Spleen (tissue), 11 donors: ENCODE measurements around the gene ADRB1. TPM values are rescaled to one million over a fixed set of nuclear protein-coding genes. Genes with fewer than 3 reads are reported as not detected.

ENCODE experiments used
- DNase-seq: peaks from one replicate; pipeline ENCODE4 v3.0.0-alpha.2; 2020
- H3K27ac ChIP-seq, 8 donors: fragments of 200-600 bp; sonication (generic) in 7 of 8; 1 replicate in 4 of 8; 2 replicates in 4 of 8; pipeline versions ENCODE4 v1.5.0 to v1.8.0; 2016 to 2021; ENCODE audit warnings: inconsistent platforms in 4 of 8, mild to moderate bottlenecking in 4 of 8, moderate library complexity in 1 of 8
- H3K27me3 ChIP-seq, 7 donors: fragments of 200-600 bp; sonication (generic) in 6 of 7; replicated peaks in 1 of 7; 1 replicate in 4 of 7; 2 replicates in 3 of 7; pipeline versions ENCODE4 v1.5.0 to v1.8.0; 2016 to 2021; ENCODE audit warnings: inconsistent platforms in 3 of 7, mild to moderate bottlenecking in 1 of 7
- H3K36me3 ChIP-seq, 6 donors: fragments of 200-600 bp; sonication (generic) in 5 of 6; 1 replicate in 4 of 6; 2 replicates in 2 of 6; pipeline versions ENCODE4 v1.5.0 to v1.8.0; 2016 to 2021; ENCODE audit warnings: inconsistent platforms in 2 of 6
- H3K4me1 ChIP-seq, 6 donors: fragments of 200-600 bp; sonication (generic) in 5 of 6; 1 replicate in 3 of 6; 2 replicates in 3 of 6; pipeline versions ENCODE4 v1.5.0 to v1.8.0; 2016 to 2021; ENCODE audit warnings: inconsistent platforms in 3 of 6
- H3K4me3 ChIP-seq, 8 donors: fragments of 200-600 bp; sonication (generic) in 7 of 8; 1 replicate in 4 of 8; 2 replicates in 4 of 8; pipeline versions ENCODE4 v1.5.0 to v1.8.0; 2016 to 2021; ENCODE audit warnings: inconsistent platforms in 4 of 8, mild to moderate bottlenecking in 4 of 8, moderate library complexity in 2 of 8
- H3K9me3 ChIP-seq, 8 donors: fragments of 200-600 bp; sonication (generic) in 7 of 8; 1 replicate in 4 of 8; 2 replicates in 4 of 8; pipeline versions ENCODE4 v1.5.0 to v1.8.0; 2016 to 2021; ENCODE audit warnings: inconsistent platforms in 4 of 8
- POLR2A ChIP-seq, 3 donors: fragments of 450-650 bp; IDR thresholded peaks; one replicate each; pipeline ENCODE4 v1.5.1; 2017; ENCODE audit warnings: antibody characterized with exemption in 3 of 3, mild to moderate bottlenecking in 1 of 3
- POLR2AphosphoS5 ChIP-seq, 3 donors: sonication (generic); formaldehyde crosslinking; IDR thresholded peaks; one replicate each; pipeline ENCODE4 v1.5.1; 2017; ENCODE audit warnings: antibody characterized with exemption in 3 of 3
- WGBS, 5 donors: extraction: QIAGEN DNeasy Blood & Tissue Kit in 3 of 5; methylation state at CpG; one replicate each; pipeline versions ENCODE4 v1.1.5 to v1.1.7; 2013 to 2018; 5-methylcytosine and 5-hydroxymethylcytosine counted together
- intact Hi-C: fragments of 100-400 bp; cut with DNase I; formaldehyde crosslinking; loops from one replicate; pipeline ENCODE4 v1.15.0; 2023; ENCODE audit warnings: low total_unique reads
- polyA plus RNA-seq, 3 donors: library from polyadenylated mRNA; stranded (reverse); fragments of 200-250 nt; gene quantifications; one replicate each; pipeline ENCODE4 v1.2.1, GENCODE V29; 2013
- total RNA-seq, 7 donors: library from RNA; depleted of rRNA in 3 of 7; stranded (reverse); fragments of >200 nt in 3 of 7; fragmentation: NEBNext Ultra II Directional in 4 of 7; extraction: Animal tissue kit (Norgen Biotek cat#: 25700) in 4 of 7; gene quantifications; one replicate each; pipeline versions ENCODE4 v1.1.0 to v1.2.1, GENCODE V29; 2016 to 2021
- TF ChIP-seq, protein P1 (sequence below), 11 experiments: fragments of 200-600 bp in 7 of 11; fragments of 450-650 bp in 4 of 11; sonication (generic) in 4 of 11; IDR thresholded peaks in 8 of 11; conservative IDR thresholded peaks in 3 of 11; 1 replicate in 7 of 11; 2 replicates in 4 of 11; pipeline versions ENCODE4 v1.4.0 to v1.8.0; 2016 to 2021; ENCODE audit warnings: antibody characterized with exemption in 11 of 11, inconsistent platforms in 4 of 11, mild to moderate bottlenecking in 1 of 11
- donor health status: healthy with polysubstance abuse.
- donor health status: DM: no; HTN: no; CAD: no; lungs with moderate emphysema.
- donor health status: DM: no; HTN: no; CAD: no.
- donor health status: Bipolar disorder and iron deficiency.
- donor health status: healthy.
- donor health status: DM: no; HTN: no; CAD: no.
- donor health status: DM: yes; HTN: yes; CAD: no.

ADRB1 gene
- total and polyA plus RNA-seq, 10 donors: 0.47 to 4.8 (median 2.4) TPM

DNA sequence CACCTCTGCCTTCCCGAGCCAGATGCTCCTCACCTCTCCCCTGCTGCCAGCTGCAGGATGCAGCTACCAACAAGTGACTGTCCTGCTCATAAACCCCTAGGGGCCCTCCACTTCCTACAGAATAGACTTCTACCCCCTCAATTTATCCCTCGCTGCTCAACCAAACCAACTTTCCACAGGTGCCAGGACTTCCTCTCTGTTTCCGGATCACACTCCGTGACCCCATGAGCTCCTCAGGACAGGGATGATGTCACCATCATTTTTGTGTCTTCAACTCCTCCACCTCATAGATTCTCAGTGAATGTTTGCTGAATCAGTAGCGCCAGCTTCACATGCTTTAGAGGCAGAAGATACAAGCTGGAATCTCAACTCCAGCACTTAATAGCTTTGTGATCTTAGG, 25.8 kb upstream of the ADRB1 start:
- Histone ChIP-seq H3K27me3 (no peaks in the 10 kb centered on the region), H3K4me1 (peaks cover 0 to 7% (median 0%) of the 10 kb centered on the region in 6 donors), H3K9me3 (peaks cover 0 to 10% (median 7%) of the 10 kb centered on the region in 8 donors), H3K4me3 (no peak overlapping the region), H3K36me3 (no peaks in the 10 kb centered on the region), H3K27ac (no peak overlapping the region)
- intact Hi-C loops: no loop called here
- TF ChIP-seq POLR2AphosphoS5 (IDR thresholded peaks at IDR 0.05): no peak
- TF ChIP-seq, protein P1, sequence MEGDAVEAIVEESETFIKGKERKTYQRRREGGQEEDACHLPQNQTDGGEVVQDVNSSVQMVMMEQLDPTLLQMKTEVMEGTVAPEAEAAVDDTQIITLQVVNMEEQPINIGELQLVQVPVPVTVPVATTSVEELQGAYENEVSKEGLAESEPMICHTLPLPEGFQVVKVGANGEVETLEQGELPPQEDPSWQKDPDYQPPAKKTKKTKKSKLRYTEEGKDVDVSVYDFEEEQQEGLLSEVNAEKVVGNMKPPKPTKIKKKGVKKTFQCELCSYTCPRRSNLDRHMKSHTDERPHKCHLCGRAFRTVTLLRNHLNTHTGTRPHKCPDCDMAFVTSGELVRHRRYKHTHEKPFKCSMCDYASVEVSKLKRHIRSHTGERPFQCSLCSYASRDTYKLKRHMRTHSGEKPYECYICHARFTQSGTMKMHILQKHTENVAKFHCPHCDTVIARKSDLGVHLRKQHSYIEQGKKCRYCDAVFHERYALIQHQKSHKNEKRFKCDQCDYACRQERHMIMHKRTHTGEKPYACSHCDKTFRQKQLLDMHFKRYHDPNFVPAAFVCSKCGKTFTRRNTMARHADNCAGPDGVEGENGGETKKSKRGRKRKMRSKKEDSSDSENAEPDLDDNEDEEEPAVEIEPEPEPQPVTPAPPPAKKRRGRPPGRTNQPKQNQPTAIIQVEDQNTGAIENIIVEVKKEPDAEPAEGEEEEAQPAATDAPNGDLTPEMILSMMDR (IDR thresholded peaks at IDR 0.05 in 8 of 11, conservative IDR thresholded peaks at IDR 0.05 in 3 of 11): no peak
- no peak for TF ChIP-seq POLR2A (IDR thresholded peaks at IDR 0.05)
- 35 to 48% (median 40%) methylated on average over 5 of the region's 5 CpGs for WGBS, 5 donors
- no peak for DNase-seq

DNA sequence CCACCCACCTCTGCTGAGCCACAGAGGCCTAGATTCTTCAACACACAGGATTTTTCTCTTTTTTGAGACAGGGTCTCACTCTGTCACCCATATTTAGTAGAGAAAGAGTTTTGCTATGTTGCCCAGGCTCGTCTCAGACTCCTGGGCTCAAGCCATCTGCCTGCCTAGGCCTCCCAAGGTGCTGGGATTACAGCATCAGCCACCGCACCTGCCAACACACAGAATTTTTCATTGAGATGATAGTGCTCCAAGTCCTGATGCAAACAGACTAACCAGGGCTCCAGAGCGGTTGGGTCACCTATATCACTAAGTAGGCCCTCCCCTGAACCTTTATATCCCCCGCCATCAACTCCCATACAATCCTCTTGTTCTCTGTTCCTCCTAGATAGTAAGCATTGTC, 24.4 kb upstream of the ADRB1 start:
- TF ChIP-seq, protein P1 (IDR thresholded peaks at IDR 0.05 in 8 of 11, conservative IDR thresholded peaks at IDR 0.05 in 3 of 11): no peak
- TF ChIP-seq POLR2AphosphoS5 (IDR thresholded peaks at IDR 0.05) (no peak), POLR2A (IDR thresholded peaks at IDR 0.05) (no peak)
- DNase-seq: no peak

DNA sequence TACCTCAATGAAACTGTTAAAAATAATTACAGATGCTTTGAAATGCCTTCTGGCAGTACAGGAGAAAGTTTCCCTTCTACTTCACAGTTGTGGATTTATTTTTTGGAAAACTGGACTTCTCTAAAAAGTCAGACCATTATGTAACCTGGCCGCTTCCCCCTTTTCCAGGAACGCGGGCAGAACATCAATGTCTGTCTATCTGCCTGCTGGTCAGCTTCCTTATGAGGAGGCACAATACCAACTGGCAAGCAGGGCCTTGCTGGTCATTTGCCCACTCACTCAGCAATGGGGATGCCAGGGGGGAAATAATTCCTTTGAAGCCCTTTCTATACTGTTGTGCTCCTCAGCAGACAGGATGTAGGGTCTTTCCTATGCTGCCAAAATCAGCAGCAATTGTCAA, 22.5 kb upstream of the ADRB1 start:
- Histone ChIP-seq H3K27me3 (no peaks in the 10 kb centered on the region), H3K9me3 (peaks cover 0 to under 1% (median 0%) of the 10 kb centered on the region in 8 donors), H3K27ac (no peak overlapping the region), H3K4me3 (no peak overlapping the region), H3K36me3 (no peaks in the 10 kb centered on the region), H3K4me1 (peaks cover 14 to 38% (median 22%) of the 10 kb centered on the region in 6 donors)
- WGBS, 5 donors: 38 to 77% (median 61%) methylated on average over 3 of the region's 3 CpGs
- no peak for TF ChIP-seq POLR2AphosphoS5 (IDR thresholded peaks at IDR 0.05)
- no peak for TF ChIP-seq POLR2A (IDR thresholded peaks at IDR 0.05)
- TF ChIP-seq, protein P1 (IDR thresholded peaks at IDR 0.05 in 8 of 11, conservative IDR thresholded peaks at IDR 0.05 in 3 of 11): no peak
- intact Hi-C loops: no loop called here
- no peak for DNase-seq

More for the DNA sequence above, 24.4 kb upstream of the ADRB1 start:
- intact Hi-C loops: no loop called here
- Histone ChIP-seq H3K36me3 (no peaks in the 10 kb centered on the region), H3K27ac (no peak overlapping the region), H3K4me1 (peaks cover 0 to 18% (median 4%) of the 10 kb centered on the region in 6 donors), H3K4me3 (no peak overlapping the region), H3K27me3 (no peaks in the 10 kb centered on the region), H3K9me3 (peaks cover 0 to 10% (median 7%) of the 10 kb centered on the region in 8 donors)
- WGBS, 5 donors: 90 to 96% (median 93%) methylated on average over 4 of the region's 4 CpGs

DNA sequence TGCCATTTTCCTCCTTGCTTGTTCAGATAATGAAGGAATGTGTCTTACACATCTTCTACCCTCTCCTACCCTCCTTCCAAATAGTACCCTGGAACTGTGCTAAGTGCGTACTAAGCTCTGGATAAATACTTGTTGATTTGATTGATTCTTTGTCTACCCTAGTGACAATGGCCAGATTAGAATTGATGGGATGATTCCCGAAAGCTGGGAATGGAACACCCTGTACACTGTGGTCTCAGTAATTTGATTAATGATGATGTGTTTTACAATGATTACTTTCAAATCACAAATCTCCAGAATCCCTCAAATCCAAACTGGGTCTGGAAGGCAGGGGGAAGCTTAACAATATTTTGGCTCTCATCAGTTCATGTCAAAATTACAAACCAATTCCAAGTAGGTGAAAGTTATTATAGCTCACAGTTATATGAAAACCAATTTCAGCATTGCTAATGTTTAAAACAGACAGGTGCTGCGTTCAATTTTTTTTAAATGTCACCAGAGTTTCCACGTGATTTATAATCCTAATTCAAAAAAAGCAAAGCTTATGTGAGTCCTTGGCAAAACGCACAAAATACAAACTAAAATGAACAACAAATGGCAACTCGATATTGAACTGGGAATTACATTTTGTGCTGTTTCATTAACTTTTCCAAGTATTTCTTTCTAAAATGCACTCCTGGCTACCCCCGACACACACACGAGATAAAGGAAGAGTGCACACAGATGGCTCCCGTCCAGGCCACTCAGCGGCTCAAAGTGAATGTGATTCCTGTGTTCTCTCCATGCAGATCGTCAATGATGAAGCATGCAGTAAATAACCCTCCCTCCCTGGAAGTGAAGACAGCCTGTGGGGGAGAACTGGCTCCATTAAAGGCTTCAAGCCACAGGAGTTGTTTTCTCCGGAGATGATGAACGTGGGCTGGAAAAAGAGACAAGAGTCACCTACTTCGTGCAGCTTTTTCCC, 21.7 kb upstream of the ADRB1 start:
- Histone ChIP-seq H3K27me3 (no peaks in the 10 kb centered on the region), H3K36me3 (no peaks in the 10 kb centered on the region), H3K27ac (no peak overlapping the region), H3K4me1 (peaks cover 15 to 46% (median 28%) of the 10 kb centered on the region in 6 donors), H3K4me3 (no peak overlapping the region), H3K9me3 (no peaks in the 10 kb centered on the region)
- DNase-seq: no peak
- 77 to 88% (median 84%) methylated on average over 14 of the region's 14 CpGs for WGBS, 5 donors
- intact Hi-C loops: no loop called here
- no peak for TF ChIP-seq POLR2A (IDR thresholded peaks at IDR 0.05)
- no peak for TF ChIP-seq POLR2AphosphoS5 (IDR thresholded peaks at IDR 0.05)
- TF ChIP-seq, protein P1 (IDR thresholded peaks at IDR 0.05 in 8 of 11, conservative IDR thresholded peaks at IDR 0.05 in 3 of 11): no peak
